Endothelial cell (in vitro differentiated cells): ENCODE results near the gene HDC. TPM values are rescaled to one million over a fixed set of nuclear protein-coding genes. Genes with fewer than 3 reads are reported as not detected.

ENCODE experiments used
- DNase-seq: peaks from one replicate; pipeline ENCODE4 v3.0.0; 2021; ENCODE audit warnings: low spot score
- H3K27ac Mint-ChIP-seq: one replicate; pipeline ENCODE4 v1.8.0; 2021; ENCODE audit warnings: mixed read lengths, inconsistent platforms; ENCODE audit not compliant: unreplicated experiment
- H3K27me3 Mint-ChIP-seq: one replicate; pipeline ENCODE4 v1.8.0; 2021; ENCODE audit warnings: mild to moderate bottlenecking, moderate library complexity, mixed read lengths, inconsistent platforms; ENCODE audit not compliant: unreplicated experiment
- H3K36me3 Mint-ChIP-seq: one replicate; pipeline ENCODE4 v1.8.0; 2021; ENCODE audit warnings: mild to moderate bottlenecking, low read depth, mixed read lengths, inconsistent platforms; ENCODE audit not compliant: unreplicated experiment
- H3K4me1 Mint-ChIP-seq: one replicate; pipeline ENCODE4 v1.8.0; 2021; ENCODE audit warnings: mild to moderate bottlenecking, mixed read lengths, inconsistent platforms; ENCODE audit not compliant: unreplicated experiment
- H3K4me3 Mint-ChIP-seq: one replicate; pipeline ENCODE4 v1.8.0; 2021; ENCODE audit warnings: mild to moderate bottlenecking, mixed read lengths, inconsistent platforms; ENCODE audit not compliant: unreplicated experiment
- H3K9me3 Mint-ChIP-seq: one replicate; pipeline ENCODE4 v1.8.0; 2021; ENCODE audit warnings: mixed read lengths, inconsistent platforms; ENCODE audit not compliant: unreplicated experiment
- CTCF ChIP-seq: fragments of 200-600 bp; sonication (generic); IDR thresholded peaks from one replicate; pipeline ENCODE4 v1.5.0; 2021; ENCODE audit warnings: antibody characterized with exemption; ENCODE audit not compliant: unreplicated experiment
- total RNA-seq: library from RNA; stranded (reverse); fragmentation: NEBNext Ultra II Directional; extraction: Animal tissue kit (Norgen Biotek cat#: 25700); gene quantifications from one replicate; pipeline ENCODE4 v1.2.1, GENCODE V29; 2021; ENCODE audit not compliant: unreplicated experiment

Gene HDC
- total RNA-seq, 1 donor from 2014 or later = not detected

GRCh38 chr15:50298340-50298739 is 32.8 kb upstream of the HDC start:
- peaks cover 7% of the 10 kb centered on the region for H3K36me3 Mint-ChIP-seq
- no peaks in the 10 kb centered on the region for H3K4me1 Mint-ChIP-seq
- DNase-seq = no peak
- no peaks in the 10 kb centered on the region for H3K27me3 Mint-ChIP-seq
- H3K4me3 Mint-ChIP-seq = no peak overlapping the region
- H3K9me3 Mint-ChIP-seq = no peaks in the 10 kb centered on the region
- no peak for TF ChIP-seq CTCF
- H3K27ac Mint-ChIP-seq = no peak overlapping the region

- TF ChIP-seq CTCF = no peak
- no peaks in the 10 kb centered on the region for H3K9me3 Mint-ChIP-seq
- H3K27me3 Mint-ChIP-seq = no peaks in the 10 kb centered on the region
- no peak overlapping the region for H3K27ac Mint-ChIP-seq
- no peak overlapping the region for H3K4me3 Mint-ChIP-seq
- DNase-seq = no peak
- no peaks in the 10 kb centered on the region for H3K4me1 Mint-ChIP-seq
- H3K36me3 Mint-ChIP-seq = peaks cover 7% of the 10 kb centered on the region
Measured at GRCh38 chr15:50295966-50296365, 30.4 kb upstream of the HDC start.

- H3K27me3 Mint-ChIP-seq = no peaks in the 10 kb centered on the region
- H3K36me3 Mint-ChIP-seq = peaks cover 9% of the 10 kb centered on the region
- no peak for DNase-seq
- H3K4me1 Mint-ChIP-seq = no peaks in the 10 kb centered on the region
- H3K9me3 Mint-ChIP-seq = no peaks in the 10 kb centered on the region
- no peak for TF ChIP-seq CTCF
- no peak overlapping the region for H3K27ac Mint-ChIP-seq
- H3K4me3 Mint-ChIP-seq = no peak overlapping the region
Measured at GRCh38 chr15:50289749-50290148, 24.2 kb upstream of the HDC start.

- Mint-ChIP-seq H3K4me1 (no peaks in the 10 kb centered on the region), H3K27ac (no peak overlapping the region), H3K9me3 (no peaks in the 10 kb centered on the region), H3K27me3 (no peaks in the 10 kb centered on the region), H3K36me3 (peaks cover 9% of the 10 kb centered on the region), H3K4me3 (no peak overlapping the region)
- no peak for DNase-seq
- TF ChIP-seq CTCF = no peak
Measured at GRCh38 chr15:50287324-50288116, 22.0 kb upstream of the HDC start.

- peaks cover 2% of the 10 kb centered on the region for H3K27me3 Mint-ChIP-seq
- H3K4me1 Mint-ChIP-seq = no peaks in the 10 kb centered on the region
- no peak overlapping the region for H3K27ac Mint-ChIP-seq
- no peaks in the 10 kb centered on the region for H3K36me3 Mint-ChIP-seq
- no peak for TF ChIP-seq CTCF
- no peaks in the 10 kb centered on the region for H3K9me3 Mint-ChIP-seq
- no peak for DNase-seq
- no peak overlapping the region for H3K4me3 Mint-ChIP-seq
Measured at GRCh38 chr15:50281427-50281826, 15.9 kb upstream of the HDC start.
